Body of pancreas (tissue), 4 donors: ENCODE data around the gene SLK. TPM values are rescaled to one million over a fixed set of nuclear protein-coding genes. Genes with fewer than 3 reads are reported as not detected.

ENCODE experiments used
- ATAC-seq: fragments of 150-250 bp; one replicate; pipeline ENCODE4 v1.9.1; 2016
- DNase-seq, 4 donors: peaks; one replicate each; pipeline ENCODE4 v3.0.0-alpha.2; 2019
- H3K27ac ChIP-seq, 4 donors: fragments of 200-600 bp; sonication (generic); 1 replicate in 3 of 4; 2 replicates in 1 of 4; pipeline versions ENCODE4 v1.5.1 to v1.6.1; 2016 to 2019; ENCODE audit warnings: mild to moderate bottlenecking in 1 of 4, mixed read lengths in 1 of 4, moderate library complexity in 1 of 4
- H3K27me3 ChIP-seq, 2 donors: fragments of 200-600 bp; sonication (generic); one replicate each; pipeline ENCODE4 v1.6.0; 2016; ENCODE audit warnings: mild to moderate bottlenecking in 1 of 2
- H3K36me3 ChIP-seq, 2 donors: fragments of 200-600 bp; sonication (generic); replicated peaks in 1 of 2; 2 replicates each; pipeline ENCODE4 v1.5.1; 2016; ENCODE audit warnings: low read depth in 2 of 2; ENCODE audit not compliant: insufficient read depth in 1 of 2
- H3K4me1 ChIP-seq: fragments of 200-600 bp; sonication (generic); one replicate; pipeline ENCODE4 v1.6.0; 2016
- H3K4me3 ChIP-seq, 2 donors: fragments of 200-600 bp; sonication (generic); 1 replicate in 1 of 2; 2 replicates in 1 of 2; pipeline ENCODE4 v1.5.1; 2016 to 2019
- H3K9me3 ChIP-seq, 3 donors: fragments of 200-600 bp; sonication (generic); 1 replicate in 2 of 3; 2 replicates in 1 of 3; pipeline ENCODE4 v1.5.1; 2016
- POLR2A ChIP-seq, 3 donors: fragments of 450-650 bp; IDR thresholded peaks; one replicate each; pipeline ENCODE4 v1.6.1; 2016; ENCODE audit warnings: antibody characterized with exemption in 3 of 3, mild to moderate bottlenecking in 2 of 3
- WGBS, 2 donors: methylation state at CpG; one replicate each; pipeline ENCODE4 v1.1.5; 2017; 5-methylcytosine and 5-hydroxymethylcytosine counted together
- intact Hi-C: fragments of 100-400 bp; cut with DNase I; formaldehyde crosslinking; loops from one replicate; pipeline ENCODE4 v1.15.1; 2023
- total RNA-seq, 2 donors: library from RNA; depleted of rRNA; stranded (reverse); fragments of >200 nt; gene quantifications; one replicate each; pipeline ENCODE4 v1.1.0, GENCODE V29; 2016
- TF ChIP-seq, protein P1 (sequence below), 7 experiments: fragments of 450-650 bp in 4 of 7; fragments of 200-600 bp in 3 of 7; sonication (generic) in 3 of 7; IDR thresholded peaks; one replicate each; pipeline ENCODE4 v1.5.1; 2016 to 2019; ENCODE audit warnings: antibody characterized with exemption in 7 of 7

The SLK gene
- total RNA-seq, 2 donors from 2014 or later: 23.7 to 25.9 TPM

- no peak for TF ChIP-seq POLR2A (IDR thresholded peaks at IDR 0.05)
- TF ChIP-seq, protein P1, sequence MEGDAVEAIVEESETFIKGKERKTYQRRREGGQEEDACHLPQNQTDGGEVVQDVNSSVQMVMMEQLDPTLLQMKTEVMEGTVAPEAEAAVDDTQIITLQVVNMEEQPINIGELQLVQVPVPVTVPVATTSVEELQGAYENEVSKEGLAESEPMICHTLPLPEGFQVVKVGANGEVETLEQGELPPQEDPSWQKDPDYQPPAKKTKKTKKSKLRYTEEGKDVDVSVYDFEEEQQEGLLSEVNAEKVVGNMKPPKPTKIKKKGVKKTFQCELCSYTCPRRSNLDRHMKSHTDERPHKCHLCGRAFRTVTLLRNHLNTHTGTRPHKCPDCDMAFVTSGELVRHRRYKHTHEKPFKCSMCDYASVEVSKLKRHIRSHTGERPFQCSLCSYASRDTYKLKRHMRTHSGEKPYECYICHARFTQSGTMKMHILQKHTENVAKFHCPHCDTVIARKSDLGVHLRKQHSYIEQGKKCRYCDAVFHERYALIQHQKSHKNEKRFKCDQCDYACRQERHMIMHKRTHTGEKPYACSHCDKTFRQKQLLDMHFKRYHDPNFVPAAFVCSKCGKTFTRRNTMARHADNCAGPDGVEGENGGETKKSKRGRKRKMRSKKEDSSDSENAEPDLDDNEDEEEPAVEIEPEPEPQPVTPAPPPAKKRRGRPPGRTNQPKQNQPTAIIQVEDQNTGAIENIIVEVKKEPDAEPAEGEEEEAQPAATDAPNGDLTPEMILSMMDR (IDR thresholded peaks at IDR 0.05): no peak
- Histone ChIP-seq H3K27me3 (no peaks in the 10 kb centered on the region), H3K27ac (no peak overlapping the region), H3K9me3 (no peaks in the 10 kb centered on the region), H3K36me3 (no peaks in the 10 kb centered on the region), H3K4me1 (no peaks in the 10 kb centered on the region), H3K4me3 (no peak overlapping the region)
- intact Hi-C loops: no loop called here
- 81 to 88% methylated on average over 6 of the region's 6 CpGs for WGBS, 2 donors
- no peak for DNase-seq
- ATAC-seq: no peak
Measured at GRCh38 chr10:104061196-104061595, 94.3 kb downstream of the SLK start.

GRCh38 chr10:104065748-104066147 is 98.8 kb downstream of the SLK start:
- H3K27me3 ChIP-seq: no peaks in the 10 kb centered on the region
- H3K27ac ChIP-seq: no peak overlapping the region
- intact Hi-C loops: no loop called here
- no peaks in the 10 kb centered on the region for H3K36me3 ChIP-seq
- 55 to 74% methylated on average over 1 of the region's 1 CpG for WGBS, 2 donors
- H3K9me3 ChIP-seq: no peaks in the 10 kb centered on the region
- ATAC-seq: no peak
- no peak overlapping the region for H3K4me3 ChIP-seq
- TF ChIP-seq, protein P1 (IDR thresholded peaks at IDR 0.05): no peak
- no peak for TF ChIP-seq POLR2A (IDR thresholded peaks at IDR 0.05)
- no peak for DNase-seq
- H3K4me1 ChIP-seq: no peaks in the 10 kb centered on the region

- intact Hi-C loops: no loop called here
- H3K9me3 ChIP-seq: no peaks in the 10 kb centered on the region
- WGBS, 2 donors: 79 to 86% methylated on average over 7 of the region's 7 CpGs
- no peaks in the 10 kb centered on the region for H3K4me1 ChIP-seq
- DNase-seq: no peak
- no peak overlapping the region for H3K27ac ChIP-seq
- TF ChIP-seq, protein P1 (IDR thresholded peaks at IDR 0.05): no peak
- no peak for TF ChIP-seq POLR2A (IDR thresholded peaks at IDR 0.05)
- no peaks in the 10 kb centered on the region for H3K27me3 ChIP-seq
- no peaks in the 10 kb centered on the region for H3K36me3 ChIP-seq
- ATAC-seq: no peak
- H3K4me3 ChIP-seq: no peak overlapping the region
Measured at GRCh38 chr10:104066945-104067344, 100.0 kb downstream of the SLK start.

DNA sequence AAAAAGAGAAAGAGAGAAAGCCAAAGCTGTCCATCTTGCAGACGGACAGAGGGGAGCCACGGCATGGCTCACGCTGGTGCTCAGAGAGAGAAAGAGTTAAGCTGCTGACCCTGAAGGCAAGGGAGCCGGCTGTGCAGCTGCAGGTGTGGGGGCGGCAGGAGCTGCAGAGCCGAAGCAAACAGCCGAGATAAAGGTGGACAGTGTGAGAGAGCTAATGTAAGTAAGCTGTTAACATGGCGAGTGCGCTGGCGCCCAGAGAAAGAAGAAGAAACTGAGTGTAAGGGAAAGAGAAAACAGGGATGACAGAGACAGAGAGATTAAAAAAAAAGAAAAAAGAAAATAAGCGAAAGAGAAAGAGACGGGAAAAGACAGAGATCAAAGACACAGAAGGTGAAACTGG is 100.6 kb downstream of the SLK start:
- Histone ChIP-seq H3K4me3 (no peak overlapping the region), H3K9me3 (no peaks in the 10 kb centered on the region), H3K27me3 (no peaks in the 10 kb centered on the region), H3K36me3 (no peaks in the 10 kb centered on the region), H3K27ac (no peak overlapping the region), H3K4me1 (no peaks in the 10 kb centered on the region)
- ATAC-seq (no peak), DNase-seq (peak in 1 of 4 donors; percentile 42)
- intact Hi-C loops: no loop called here
- 15 to 36% methylated on average over 10 to 12 of the region's 12 CpGs for WGBS, 2 donors
- TF ChIP-seq POLR2A (IDR thresholded peaks at IDR 0.05): no peak
- TF ChIP-seq, protein P1 (IDR thresholded peaks at IDR 0.05): no peak

GRCh38 chr10:104069613-104070012 is 102.7 kb downstream of the SLK start:
- Histone ChIP-seq H3K27ac (no peak overlapping the region), H3K4me1 (no peaks in the 10 kb centered on the region), H3K27me3 (no peaks in the 10 kb centered on the region), H3K9me3 (no peaks in the 10 kb centered on the region), H3K4me3 (no peak overlapping the region), H3K36me3 (no peaks in the 10 kb centered on the region)
- intact Hi-C loops: no loop called here
- no peak for TF ChIP-seq POLR2A (IDR thresholded peaks at IDR 0.05)
- TF ChIP-seq, protein P1 (IDR thresholded peaks at IDR 0.05): no peak
- DNase-seq (no peak), ATAC-seq (no peak)
- WGBS, 2 donors: 66 to 81% methylated on average over 6 of the region's 6 CpGs
